GM12878 (cell line): ENCODE measurements around the gene MGLL.

Experiments
- BACH1 ChIP-seq: fragments of 450-650 bp; IDR thresholded peaks from 2 replicates; pipeline ENCODE4 v1.6.1; 2017; ENCODE audit warnings: mild to moderate bottlenecking, borderline replicate concordance
- CREB1 ChIP-seq: IDR thresholded peaks from 2 replicates; pipeline ENCODE4 v1.6.1; 2012; ENCODE audit warnings: low read depth, mild to moderate bottlenecking, inconsistent platforms
- ETV6 ChIP-seq, 2 experiments: fragments of 450-650 bp in 1 of 2; IDR thresholded peaks in 1 of 2; conservative IDR thresholded peaks in 1 of 2; 2 replicates each; pipeline ENCODE4 v1.6.1; 2014; ENCODE audit warnings: antibody characterized with exemption in 1 of 2, borderline replicate concordance in 1 of 2, low read depth in 1 of 2, mild to moderate bottlenecking in 1 of 2, moderate library complexity in 1 of 2
- IRF4 ChIP-seq: IDR thresholded peaks from 2 replicates; pipeline ENCODE4 v1.6.1; 2011; ENCODE audit warnings: low read depth, low read length
- MEF2B ChIP-seq: fragments of 450-650 bp; IDR thresholded peaks from 2 replicates; pipeline ENCODE4 v1.6.1; 2018; ENCODE audit warnings: mild to moderate bottlenecking, moderate library complexity; ENCODE audit not compliant: partially characterized antibody, poor library complexity, severe bottlenecking
- MYC ChIP-seq: IDR thresholded peaks from 2 replicates; pipeline ENCODE4 v1.6.1; 2011; ENCODE audit warnings: mild to moderate bottlenecking, low read length, moderate library complexity, inconsistent platforms; ENCODE audit not compliant: insufficient read depth, insufficient replicate concordance, insufficient read length, severe bottlenecking
- POLR2A ChIP-seq: IDR thresholded peaks from 2 replicates; pipeline ENCODE4 v1.6.1; 2011; ENCODE audit warnings: low read depth, mild to moderate bottlenecking, low read length
- SIX5 ChIP-seq: IDR thresholded peaks from 2 replicates; pipeline ENCODE4 v1.6.1; 2011; ENCODE audit warnings: mild to moderate bottlenecking, low read depth, low read length, moderate library complexity; ENCODE audit not compliant: severe bottlenecking
- SMAD1 ChIP-seq: fragments of 450-650 bp; IDR thresholded peaks from 2 replicates; pipeline ENCODE4 v1.6.1; 2018; ENCODE audit warnings: mild to moderate bottlenecking, low read depth; ENCODE audit not compliant: partially characterized antibody
- TF ChIP-seq, protein P1 (sequence below), 3 experiments: IDR thresholded peaks in 2 of 3; conservative IDR thresholded peaks in 1 of 3; 2 replicates each; pipeline ENCODE4 v1.5.1; 2011; ENCODE audit warnings: low read depth in 3 of 3, low read length in 3 of 3, mild to moderate bottlenecking in 3 of 3, control low read depth in 2 of 3, moderate library complexity in 2 of 3, inconsistent platforms in 1 of 3, mixed read lengths in 1 of 3; ENCODE audit not compliant: control insufficient read depth in 2 of 3, insufficient read depth in 1 of 3; ENCODE audit errors: extremely low read depth in 1 of 3
- TF ChIP-seq, protein P2 (sequence below): IDR thresholded peaks from 2 replicates; pipeline ENCODE4 v1.6.1; 2012; ENCODE audit warnings: low read depth, low read length, improper control_type of control experiment
- TF ChIP-seq, protein P3 (sequence below): fragments of 450-650 bp; IDR thresholded peaks from 2 replicates; pipeline ENCODE4 v1.6.1; 2016; ENCODE audit warnings: mild to moderate bottlenecking
- TF ChIP-seq, protein P4 (sequence below): fragments of 450-650 bp; IDR thresholded peaks from 2 replicates; pipeline ENCODE4 v1.6.1; 2017; ENCODE audit warnings: mild to moderate bottlenecking, moderate library complexity

DNA sequence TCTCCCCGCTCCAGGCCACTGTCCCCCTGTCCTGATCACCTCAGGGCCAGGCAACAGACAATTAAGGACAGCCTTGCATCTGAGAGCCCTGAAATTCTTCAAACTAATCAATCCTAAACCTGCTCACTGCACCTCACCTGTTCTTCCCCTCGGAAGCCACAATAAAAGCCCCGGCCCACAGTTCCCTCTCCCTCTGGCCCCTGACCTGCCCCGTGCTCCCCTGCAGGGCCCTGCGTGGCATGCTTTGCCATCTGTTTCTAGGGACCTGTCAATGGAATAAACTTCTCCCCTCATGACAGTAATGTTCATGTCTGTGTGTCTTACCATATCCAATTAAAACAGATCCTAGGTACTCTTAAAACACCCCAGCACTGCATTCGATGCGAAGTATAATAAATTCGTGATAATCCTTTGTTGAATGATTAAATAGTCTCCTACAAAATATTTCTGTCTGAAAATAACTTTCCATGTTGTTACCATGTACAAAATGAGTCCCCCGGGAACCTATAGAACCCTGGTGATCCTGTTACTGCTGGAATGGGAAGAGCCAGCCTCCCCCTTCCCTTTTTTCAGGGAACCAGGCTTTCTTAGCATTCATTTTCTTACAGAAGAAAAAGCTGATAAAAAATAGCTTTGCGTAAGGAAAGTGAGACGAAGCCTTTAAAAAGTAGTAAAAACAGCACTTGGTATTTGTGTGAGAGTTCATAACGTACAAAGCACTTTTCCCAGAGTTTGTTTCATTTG lies 90.6 kb downstream of the MGLL start:
- TF ChIP-seq IRF4 = no peak
- TF ChIP-seq SIX5 = no peak
- TF ChIP-seq, protein P1, sequence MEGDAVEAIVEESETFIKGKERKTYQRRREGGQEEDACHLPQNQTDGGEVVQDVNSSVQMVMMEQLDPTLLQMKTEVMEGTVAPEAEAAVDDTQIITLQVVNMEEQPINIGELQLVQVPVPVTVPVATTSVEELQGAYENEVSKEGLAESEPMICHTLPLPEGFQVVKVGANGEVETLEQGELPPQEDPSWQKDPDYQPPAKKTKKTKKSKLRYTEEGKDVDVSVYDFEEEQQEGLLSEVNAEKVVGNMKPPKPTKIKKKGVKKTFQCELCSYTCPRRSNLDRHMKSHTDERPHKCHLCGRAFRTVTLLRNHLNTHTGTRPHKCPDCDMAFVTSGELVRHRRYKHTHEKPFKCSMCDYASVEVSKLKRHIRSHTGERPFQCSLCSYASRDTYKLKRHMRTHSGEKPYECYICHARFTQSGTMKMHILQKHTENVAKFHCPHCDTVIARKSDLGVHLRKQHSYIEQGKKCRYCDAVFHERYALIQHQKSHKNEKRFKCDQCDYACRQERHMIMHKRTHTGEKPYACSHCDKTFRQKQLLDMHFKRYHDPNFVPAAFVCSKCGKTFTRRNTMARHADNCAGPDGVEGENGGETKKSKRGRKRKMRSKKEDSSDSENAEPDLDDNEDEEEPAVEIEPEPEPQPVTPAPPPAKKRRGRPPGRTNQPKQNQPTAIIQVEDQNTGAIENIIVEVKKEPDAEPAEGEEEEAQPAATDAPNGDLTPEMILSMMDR (IDR thresholded peaks at IDR 0.05 in 2 of 3, conservative IDR thresholded peaks at IDR 0.05 in 1 of 3; ENCODE audit: control insufficient read depth in 2 of 3, extremely low read depth in 1 of 3, insufficient read depth in 1 of 3, low read depth in 3 of 3, low read length in 3 of 3) = no peak
- TF ChIP-seq, protein P2, sequence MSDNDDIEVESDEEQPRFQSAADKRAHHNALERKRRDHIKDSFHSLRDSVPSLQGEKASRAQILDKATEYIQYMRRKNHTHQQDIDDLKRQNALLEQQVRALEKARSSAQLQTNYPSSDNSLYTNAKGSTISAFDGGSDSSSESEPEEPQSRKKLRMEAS = no peak
- TF ChIP-seq BACH1 = no peak
- TF ChIP-seq SMAD1 = no peak
- no peak for TF ChIP-seq POLR2A
- TF ChIP-seq, protein P3, sequence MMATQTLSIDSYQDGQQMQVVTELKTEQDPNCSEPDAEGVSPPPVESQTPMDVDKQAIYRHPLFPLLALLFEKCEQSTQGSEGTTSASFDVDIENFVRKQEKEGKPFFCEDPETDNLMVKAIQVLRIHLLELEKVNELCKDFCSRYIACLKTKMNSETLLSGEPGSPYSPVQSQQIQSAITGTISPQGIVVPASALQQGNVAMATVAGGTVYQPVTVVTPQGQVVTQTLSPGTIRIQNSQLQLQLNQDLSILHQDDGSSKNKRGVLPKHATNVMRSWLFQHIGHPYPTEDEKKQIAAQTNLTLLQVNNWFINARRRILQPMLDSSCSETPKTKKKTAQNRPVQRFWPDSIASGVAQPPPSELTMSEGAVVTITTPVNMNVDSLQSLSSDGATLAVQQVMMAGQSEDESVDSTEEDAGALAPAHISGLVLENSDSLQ = no peak
- TF ChIP-seq MYC = no peak
- TF ChIP-seq ETV6 (conservative IDR thresholded peaks at IDR 0.05 in 1 of 2, IDR thresholded peaks at IDR 0.05 in 1 of 2; ENCODE audit: borderline replicate concordance in 1 of 2, low read depth in 1 of 2) = no peak
- TF ChIP-seq, protein P4, sequence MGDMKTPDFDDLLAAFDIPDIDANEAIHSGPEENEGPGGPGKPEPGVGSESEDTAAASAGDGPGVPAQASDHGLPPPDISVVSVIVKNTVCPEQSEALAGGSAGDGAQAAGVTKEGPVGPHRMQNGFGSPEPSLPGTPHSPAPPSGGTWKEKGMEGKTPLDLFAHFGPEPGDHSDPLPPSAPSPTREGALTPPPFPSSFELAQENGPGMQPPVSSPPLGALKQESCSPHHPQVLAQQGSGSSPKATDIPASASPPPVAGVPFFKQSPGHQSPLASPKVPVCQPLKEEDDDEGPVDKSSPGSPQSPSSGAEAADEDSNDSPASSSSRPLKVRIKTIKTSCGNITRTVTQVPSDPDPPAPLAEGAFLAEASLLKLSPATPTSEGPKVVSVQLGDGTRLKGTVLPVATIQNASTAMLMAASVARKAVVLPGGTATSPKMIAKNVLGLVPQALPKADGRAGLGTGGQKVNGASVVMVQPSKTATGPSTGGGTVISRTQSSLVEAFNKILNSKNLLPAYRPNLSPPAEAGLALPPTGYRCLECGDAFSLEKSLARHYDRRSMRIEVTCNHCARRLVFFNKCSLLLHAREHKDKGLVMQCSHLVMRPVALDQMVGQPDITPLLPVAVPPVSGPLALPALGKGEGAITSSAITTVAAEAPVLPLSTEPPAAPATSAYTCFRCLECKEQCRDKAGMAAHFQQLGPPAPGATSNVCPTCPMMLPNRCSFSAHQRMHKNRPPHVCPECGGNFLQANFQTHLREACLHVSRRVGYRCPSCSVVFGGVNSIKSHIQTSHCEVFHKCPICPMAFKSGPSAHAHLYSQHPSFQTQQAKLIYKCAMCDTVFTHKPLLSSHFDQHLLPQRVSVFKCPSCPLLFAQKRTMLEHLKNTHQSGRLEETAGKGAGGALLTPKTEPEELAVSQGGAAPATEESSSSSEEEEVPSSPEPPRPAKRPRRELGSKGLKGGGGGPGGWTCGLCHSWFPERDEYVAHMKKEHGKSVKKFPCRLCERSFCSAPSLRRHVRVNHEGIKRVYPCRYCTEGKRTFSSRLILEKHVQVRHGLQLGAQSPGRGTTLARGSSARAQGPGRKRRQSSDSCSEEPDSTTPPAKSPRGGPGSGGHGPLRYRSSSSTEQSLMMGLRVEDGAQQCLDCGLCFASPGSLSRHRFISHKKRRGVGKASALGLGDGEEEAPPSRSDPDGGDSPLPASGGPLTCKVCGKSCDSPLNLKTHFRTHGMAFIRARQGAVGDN = no peak
- TF ChIP-seq CREB1 = no peak
- TF ChIP-seq MEF2B = no peak
